HTERT RPE-1 (cell line): ENCODE data around the gene ARHGAP24.

Source experiments
- in situ Hi-C: fragments of 300-500 bp; cut with MboI; formaldehyde crosslinking; loops from 4 replicates; pipeline ENCODE4 v1.14.3; 2020; ENCODE audit warnings: low sequenced_read_pairs

ARHGAP24 gene

DNA sequence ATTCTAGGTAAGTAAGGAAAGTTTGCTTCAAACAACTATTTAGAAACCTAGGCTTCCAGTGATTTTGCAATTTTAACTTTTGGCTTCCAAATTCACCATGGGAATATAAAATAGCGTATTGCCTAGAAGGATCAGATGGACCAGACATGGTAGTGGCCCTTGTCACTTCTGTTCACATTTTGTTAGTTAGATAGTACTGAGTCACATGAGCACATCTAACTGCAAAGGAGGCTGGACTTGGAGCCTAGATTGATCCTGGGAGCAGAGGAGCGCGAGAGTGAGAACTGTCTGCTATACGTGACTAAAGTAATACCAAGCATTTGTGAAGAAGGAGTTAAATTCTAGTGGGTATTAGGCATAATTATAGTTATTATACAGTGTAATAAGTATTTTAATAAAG, 102.4 kb downstream of the ARHGAP24 start:
- in situ Hi-C loops = no loop called here

DNA sequence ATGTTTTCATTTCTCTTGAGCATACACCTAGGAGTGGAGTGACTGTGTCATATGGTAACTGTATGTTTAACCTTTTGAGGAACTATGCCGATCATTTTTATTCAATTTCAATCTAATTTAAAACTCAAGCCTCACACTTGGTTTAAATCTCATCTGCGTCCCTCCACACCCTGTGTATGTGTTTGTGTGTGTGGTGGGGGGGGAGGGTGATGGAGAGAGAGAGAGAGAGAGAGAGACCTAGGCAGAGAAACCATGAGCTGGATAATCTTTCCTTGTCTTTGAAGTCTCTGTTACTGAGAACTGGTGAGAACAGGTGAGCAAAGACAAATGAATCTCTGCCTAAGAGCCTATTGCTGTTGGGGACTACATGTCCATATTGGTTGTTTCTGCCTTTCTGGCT, 105.0 kb downstream of the ARHGAP24 start:
- in situ Hi-C loops = no loop called here

DNA sequence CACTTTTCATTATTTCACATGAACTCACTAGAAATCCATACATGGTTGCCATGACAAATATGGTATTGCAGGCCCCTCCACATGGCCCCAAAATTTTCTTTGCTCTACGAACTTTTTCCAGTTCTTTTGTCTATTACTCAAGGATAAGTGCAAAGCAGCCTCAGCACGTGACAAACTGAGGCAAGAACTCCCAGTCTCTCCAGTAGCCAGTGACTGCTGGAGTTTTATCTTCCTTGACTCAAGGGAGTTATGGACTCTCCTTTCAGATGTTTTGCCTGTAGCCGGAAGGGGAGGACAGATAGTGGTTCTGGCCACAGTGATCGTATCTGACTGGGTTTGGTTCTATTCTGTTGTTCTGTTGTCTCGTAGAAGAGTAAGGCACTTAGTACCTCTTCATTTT, 105.5 kb downstream of the ARHGAP24 start:
- in situ Hi-C loops = no loop called here

DNA sequence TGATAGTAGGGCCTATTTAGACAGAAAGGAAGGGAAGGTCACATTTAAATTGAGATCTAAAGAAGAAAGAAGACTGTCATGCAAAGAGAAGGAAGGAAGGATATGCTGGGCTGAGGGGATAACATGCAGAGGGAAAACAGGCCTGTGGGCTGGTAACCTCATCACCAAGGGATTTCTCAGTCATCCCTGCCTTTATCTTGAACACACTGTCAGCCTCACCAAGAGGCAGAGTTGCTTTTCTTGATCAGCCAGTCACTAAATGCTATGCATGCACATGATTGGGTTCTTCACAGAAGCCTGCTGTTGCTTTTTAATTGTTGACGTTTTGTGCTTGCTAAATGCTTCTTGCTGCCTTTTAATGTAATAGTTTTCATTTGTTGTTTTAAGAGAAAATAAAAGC, 113.0 kb downstream of the ARHGAP24 start:
- in situ Hi-C loops = no loop called here

DNA sequence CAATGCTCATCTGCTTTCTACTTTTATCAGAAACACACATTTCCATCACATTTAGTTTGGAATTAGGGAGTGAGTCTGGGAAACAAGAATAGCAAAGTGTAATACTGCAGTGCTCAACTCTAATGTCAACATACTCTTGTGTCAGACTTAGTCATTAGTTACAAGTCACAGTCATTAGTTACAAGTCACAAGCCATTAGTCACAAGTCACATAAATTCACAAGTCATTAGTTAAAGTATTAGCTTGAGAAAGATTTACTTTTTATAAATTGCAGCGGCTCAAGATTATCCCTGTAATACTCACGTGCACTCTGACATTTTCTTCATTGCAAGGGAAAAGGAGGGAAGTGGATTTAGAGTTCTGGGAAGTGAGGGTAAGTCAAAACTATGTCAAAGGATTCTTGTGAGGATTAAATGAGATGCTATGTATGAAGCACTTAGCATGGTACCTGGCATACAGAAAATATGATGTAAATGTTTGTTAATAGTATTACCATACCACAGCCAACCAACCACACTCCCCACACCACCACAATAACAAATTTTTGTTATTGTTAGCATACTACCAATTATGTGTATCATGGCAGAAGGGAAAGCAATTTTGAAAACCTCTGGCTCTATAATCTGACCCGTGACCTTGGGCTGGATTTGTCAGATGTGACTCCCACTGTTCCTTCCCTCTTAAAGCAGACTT, 116.6 kb downstream of the ARHGAP24 start:
- in situ Hi-C loops = no loop called here

DNA sequence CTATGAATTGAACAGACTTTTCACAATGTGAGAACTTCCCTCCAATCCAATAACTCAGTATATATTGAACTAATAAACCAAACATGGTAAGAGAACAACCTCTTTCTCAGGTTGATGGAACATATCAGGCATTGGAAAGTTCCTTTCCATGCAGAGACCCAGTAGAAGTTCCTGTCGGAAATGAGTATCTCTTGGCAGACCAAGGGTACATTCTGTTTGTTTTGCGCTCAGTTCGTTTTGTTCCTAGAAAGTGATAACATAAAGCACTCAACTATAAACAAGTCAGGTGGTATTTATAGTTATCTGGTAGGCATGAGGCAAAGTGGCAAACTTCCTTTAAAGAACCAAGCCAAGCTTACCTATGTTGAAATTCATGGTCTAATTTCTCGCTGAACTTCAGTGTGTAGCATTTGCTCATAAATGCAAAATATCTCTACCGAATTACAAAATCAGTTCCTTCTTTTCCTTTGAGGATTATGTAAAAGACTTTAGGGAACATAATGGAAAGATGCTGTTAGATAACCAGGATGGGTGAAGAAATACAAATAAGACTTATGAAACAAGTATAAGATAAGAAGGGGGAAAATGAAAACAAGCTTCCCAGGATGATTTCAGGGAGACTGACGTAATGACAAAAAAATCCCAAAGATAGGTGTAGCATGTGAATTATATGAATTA, 120.3 kb downstream of the ARHGAP24 start:
- in situ Hi-C loops = no loop called here

- in situ Hi-C loops = no loop called here
These were observed 121.0 kb downstream of the ARHGAP24 start for GRCh38 chr4:85595796-85596559.

DNA sequence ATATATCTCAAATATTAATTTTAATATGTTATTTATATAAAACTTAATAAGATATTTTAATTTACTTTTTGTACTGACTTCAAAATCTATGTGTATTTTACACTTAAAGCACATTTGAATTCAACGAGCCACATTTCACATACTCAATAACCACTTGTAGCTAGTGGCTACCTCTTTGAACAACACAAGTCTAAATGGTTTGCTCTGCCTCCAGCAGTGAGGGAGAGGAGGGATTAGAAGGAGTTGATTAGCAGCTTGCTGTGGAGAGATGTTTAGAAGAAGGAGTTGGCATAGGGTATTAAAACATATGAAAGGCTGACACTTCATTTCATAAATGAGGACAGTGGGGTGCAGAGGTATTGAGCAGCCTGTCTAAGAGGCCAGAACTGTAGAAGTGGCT, 124.0 kb downstream of the ARHGAP24 start:
- in situ Hi-C loops = no loop called here

DNA sequence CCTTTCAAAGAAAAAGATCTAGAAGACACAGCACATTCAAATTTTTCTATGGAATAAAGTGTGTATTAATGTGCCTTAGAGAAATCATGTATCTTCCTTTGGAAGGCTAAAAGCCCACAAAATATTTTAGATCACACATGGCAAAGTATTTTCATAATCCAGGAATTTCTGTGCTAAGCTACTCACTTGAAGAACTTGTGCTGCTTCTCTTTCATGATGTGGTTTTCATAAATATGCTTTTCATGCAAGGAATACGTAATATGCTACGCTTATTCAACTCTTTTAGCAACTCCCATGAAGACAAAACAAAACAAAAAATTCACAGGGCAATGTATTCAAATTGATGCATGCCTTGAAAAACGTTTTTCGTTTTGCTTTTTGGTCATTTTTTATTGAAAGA, 125.6 kb downstream of the ARHGAP24 start:
- in situ Hi-C loops = no loop called here

- in situ Hi-C loops = no loop called here
These were observed 128.7 kb downstream of the ARHGAP24 start for GRCh38 chr4:85603437-85604336.

DNA sequence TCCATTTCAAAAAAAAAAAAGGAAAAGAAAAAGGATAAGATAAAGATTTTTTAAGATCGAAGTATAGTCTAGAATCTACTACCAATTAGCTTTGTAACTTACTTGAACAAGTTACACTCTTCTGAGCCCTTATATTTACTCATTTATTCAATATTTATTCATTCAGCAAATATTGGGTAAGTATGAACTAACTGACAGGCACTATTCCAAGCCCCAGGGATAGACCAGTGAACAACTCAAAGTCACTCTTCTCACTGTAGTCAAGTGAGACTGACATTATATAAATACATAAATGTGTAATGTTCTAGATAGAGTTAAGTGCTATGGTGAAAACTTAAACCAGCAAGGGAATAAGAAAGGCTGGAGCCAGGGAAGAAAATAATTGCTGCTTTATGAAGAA, 131.6 kb downstream of the ARHGAP24 start:
- in situ Hi-C loops = no loop called here

DNA sequence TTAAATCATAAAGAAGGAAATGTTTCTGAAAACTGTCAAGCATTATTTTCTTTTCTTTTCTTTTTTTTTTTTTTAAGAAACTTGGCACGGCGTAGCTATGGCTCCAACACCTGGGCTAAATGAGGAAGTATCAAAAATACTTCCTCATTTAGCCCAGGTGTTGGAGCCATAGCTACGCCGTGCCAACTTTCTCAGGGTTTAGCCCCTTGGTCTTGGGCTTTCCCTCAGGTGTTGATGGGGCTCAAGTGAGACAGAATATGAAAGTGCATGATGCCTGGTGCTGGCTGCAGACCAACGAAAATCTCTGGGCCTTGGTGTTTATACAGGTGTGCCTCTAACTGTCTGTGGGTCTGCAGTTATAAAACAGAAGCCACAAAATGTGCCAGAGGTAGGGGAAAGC, 132.7 kb downstream of the ARHGAP24 start:
- in situ Hi-C loops = no loop called here

GRCh38 chr4:85610450-85610849, 135.5 kb downstream of the ARHGAP24 start:
- in situ Hi-C loops = no loop called here

GRCh38 chr4:85611661-85612060, 136.7 kb downstream of the ARHGAP24 start:
- in situ Hi-C loops = no loop called here

DNA sequence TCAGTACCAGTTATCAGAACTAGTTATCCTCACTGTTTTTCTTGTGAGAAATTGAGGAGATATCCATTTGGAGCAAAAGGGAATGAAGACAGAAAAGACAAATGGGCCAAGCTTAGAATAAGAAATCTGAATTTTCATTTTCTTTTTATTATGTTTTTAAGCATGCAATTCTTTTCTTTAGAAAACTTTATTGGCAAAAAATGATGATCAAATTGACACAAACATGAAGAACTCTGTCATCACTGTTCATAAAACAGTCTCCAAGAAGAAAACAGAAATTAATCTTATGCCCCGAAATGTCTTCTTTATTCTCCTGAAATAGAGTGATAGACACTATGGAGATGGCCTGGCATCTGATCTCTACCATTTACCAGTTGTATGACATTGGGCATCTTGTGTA, 139.0 kb downstream of the ARHGAP24 start:
- in situ Hi-C loops = no loop called here

GRCh38 chr4:85615952-85616351, 141.0 kb downstream of the ARHGAP24 start:
- in situ Hi-C loops = no loop called here

DNA sequence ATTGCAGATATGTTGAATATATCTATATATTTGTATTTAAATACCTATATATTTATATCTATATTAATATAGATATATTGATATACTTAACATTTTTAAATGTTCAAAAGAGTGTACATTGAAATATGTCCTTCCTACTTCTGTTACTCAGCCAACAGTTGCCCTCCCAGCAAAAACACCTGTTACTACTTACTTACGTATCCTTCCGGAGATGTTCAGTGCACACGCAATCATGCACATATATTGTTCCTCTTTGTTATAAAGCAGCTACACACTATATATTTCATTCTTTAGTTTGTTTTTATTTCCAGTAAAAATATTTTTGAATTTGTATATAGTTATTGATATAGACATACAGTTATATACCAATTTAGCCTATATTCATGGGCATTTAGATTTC, 142.3 kb downstream of the ARHGAP24 start:
- in situ Hi-C loops = no loop called here

- in situ Hi-C loops = no loop called here
These were observed 158.0 kb downstream of the ARHGAP24 start for GRCh38 chr4:85632981-85633380.

GRCh38 chr4:85637778-85638177, 162.8 kb downstream of the ARHGAP24 start:
- in situ Hi-C loops = no loop called here

GRCh38 chr4:85639946-85640345, 165.0 kb downstream of the ARHGAP24 start:
- in situ Hi-C loops = no loop called here
